Liver (tissue), 9 donors: ENCODE data around the gene B4GALT6. TPM values are rescaled to one million over a fixed set of nuclear protein-coding genes. Genes with fewer than 3 reads are reported as not detected.

Source experiments
- DNase-seq: peaks from one replicate; pipeline ENCODE4 v3.0.0-alpha.2; 2017; ENCODE audit warnings: low spot score
- H3K27ac ChIP-seq, 2 donors: one replicate each; pipeline ENCODE4 v1.7.0; 2013; ENCODE audit warnings: inconsistent platforms in 2 of 2, low read length in 2 of 2, control low read depth in 1 of 2, low read depth in 1 of 2, mild to moderate bottlenecking in 1 of 2
- H3K27me3 ChIP-seq, 4 donors: one replicate each; pipeline versions ENCODE4 v1.6.1 to v1.7.0; 2013; ENCODE audit warnings: low read length in 3 of 4, inconsistent platforms in 1 of 4, mild to moderate bottlenecking in 1 of 4, moderate library complexity in 1 of 4; ENCODE audit not compliant: control insufficient read depth in 4 of 4, insufficient read depth in 4 of 4
- H3K36me3 ChIP-seq, 4 donors: one replicate each; pipeline versions ENCODE4 v1.6.1 to v1.7.0; 2013; ENCODE audit warnings: low read length in 3 of 4, mild to moderate bottlenecking in 3 of 4, low read depth in 1 of 4, moderate library complexity in 1 of 4; ENCODE audit not compliant: control insufficient read depth in 4 of 4, insufficient read depth in 3 of 4
- H3K4me1 ChIP-seq, 4 donors: one replicate each; pipeline versions ENCODE4 v1.6.1 to v1.7.0; 2013; ENCODE audit warnings: low read length in 3 of 4, mild to moderate bottlenecking in 3 of 4, moderate library complexity in 1 of 4; ENCODE audit not compliant: control insufficient read depth in 4 of 4, insufficient read depth in 4 of 4
- H3K4me3 ChIP-seq, 3 donors: one replicate each; pipeline versions ENCODE4 v1.6.1 to v1.7.0; 2013; ENCODE audit warnings: low read length in 3 of 3, control low read depth in 1 of 3, low read depth in 1 of 3, mild to moderate bottlenecking in 1 of 3
- H3K9ac ChIP-seq, 2 donors: one replicate each; pipeline ENCODE4 v1.7.0; 2013; ENCODE audit warnings: low read length in 2 of 2, mild to moderate bottlenecking in 2 of 2, moderate library complexity in 2 of 2, control low read depth in 1 of 2, low read depth in 1 of 2
- H3K9me3 ChIP-seq, 4 donors: one replicate each; pipeline versions ENCODE4 v1.6.1 to v1.7.0; 2013; ENCODE audit warnings: low read length in 3 of 4; ENCODE audit not compliant: control insufficient read depth in 4 of 4
- ATF3 ChIP-seq: IDR thresholded peaks from 2 replicates; pipeline ENCODE4 v1.6.1; 2016; ENCODE audit warnings: antibody characterized with exemption
- EGR1 ChIP-seq, 2 donors: IDR thresholded peaks; 2 replicates each; pipeline ENCODE4 v1.6.1; 2016 to 2018; ENCODE audit warnings: antibody characterized with exemption in 2 of 2, low read depth in 2 of 2
- FOXA1 ChIP-seq: IDR thresholded peaks from 2 replicates; pipeline ENCODE4 v1.6.1; 2016; ENCODE audit warnings: antibody characterized with exemption
- FOXA2 ChIP-seq: IDR thresholded peaks from 2 replicates; pipeline ENCODE4 v1.6.1; 2016; ENCODE audit warnings: antibody characterized with exemption
- GABPA ChIP-seq, 2 donors: IDR thresholded peaks in 1 of 2; conservative IDR thresholded peaks in 1 of 2; 2 replicates each; pipeline ENCODE4 v1.6.1; 2016; ENCODE audit warnings: antibody characterized with exemption in 2 of 2, mild to moderate bottlenecking in 1 of 2, moderate library complexity in 1 of 2
- HNF4A ChIP-seq, 2 donors: conservative IDR thresholded peaks; 2 replicates each; pipeline ENCODE4 v1.6.1; 2016; ENCODE audit warnings: antibody characterized with exemption in 2 of 2, mild to moderate bottlenecking in 2 of 2
- JUND ChIP-seq, 2 donors: IDR thresholded peaks; 2 replicates each; pipeline ENCODE4 v1.6.1; 2016; ENCODE audit warnings: antibody characterized with exemption in 2 of 2
- MAX ChIP-seq: IDR thresholded peaks from 2 replicates; pipeline ENCODE4 v1.6.1; 2016; ENCODE audit warnings: antibody characterized with exemption
- RAD21 ChIP-seq, 2 donors: IDR thresholded peaks; 2 replicates each; pipeline ENCODE4 v1.6.1; 2016; ENCODE audit warnings: antibody characterized with exemption in 2 of 2, mild to moderate bottlenecking in 2 of 2
- RXRA ChIP-seq, 2 donors: IDR thresholded peaks; 2 replicates each; pipeline ENCODE4 v1.6.1; 2017 to 2018; ENCODE audit warnings: antibody characterized with exemption in 2 of 2, mild to moderate bottlenecking in 1 of 2
- SP1 ChIP-seq: IDR thresholded peaks from 2 replicates; pipeline ENCODE4 v1.6.1; 2018; ENCODE audit warnings: antibody characterized with exemption, mild to moderate bottlenecking
- TAF1 ChIP-seq: conservative IDR thresholded peaks from 2 replicates; pipeline ENCODE4 v1.6.1; 2016; ENCODE audit warnings: antibody characterized with exemption, mild to moderate bottlenecking
- YY1 ChIP-seq: IDR thresholded peaks from 2 replicates; pipeline ENCODE4 v1.6.1; 2016; ENCODE audit warnings: antibody characterized with exemption, mild to moderate bottlenecking
- WGBS: extraction: QIAGEN DNeasy Blood & Tissue Kit; methylation state at CpG from one replicate; pipeline ENCODE4 v1.1.7; 2013; 5-methylcytosine and 5-hydroxymethylcytosine counted together
- polyA plus RNA-seq, 2 donors: library from polyadenylated mRNA; stranded (reverse) in 1 of 2; unstranded in 1 of 2; fragments of 200-250 nt in 1 of 2; fragments of >200 nt in 1 of 2; fragmentation: Nextera tagmentation in 1 of 2; extraction: Ambion mirVana in 1 of 2; gene quantifications; one replicate each; pipeline versions ENCODE4 v1.2.1 to v1.2.3, GENCODE V29; 2013 to 2015
- total RNA-seq, 2 donors: library from RNA; depleted of rRNA; stranded (reverse); fragments of >200 nt; gene quantifications; one replicate each; pipeline ENCODE4 v1.2.3, GENCODE V29; 2014
- donor health status: healthy.
- donor health status: healthy.
- donor health status: healthy.
- donor health status: healthy.
- donor health status: healthy.

B4GALT6 gene
- total and polyA plus RNA-seq, 4 donors = 0.48 to 4.2 (median 0.61) TPM

GRCh38 chr18:31718386-31718785 lies 34.0 kb upstream of the B4GALT6 start:
- no peaks in the 10 kb centered on the region for H3K27me3 ChIP-seq
- no peak overlapping the region for H3K9ac ChIP-seq
- no peak for DNase-seq
- H3K36me3 ChIP-seq = no peaks in the 10 kb centered on the region
- peaks cover 0 to 8% (median 0%) of the 10 kb centered on the region in 4 donors for H3K4me1 ChIP-seq
- TF ChIP-seq RAD21 (IDR thresholded peaks at IDR 0.05) (no peak), EGR1 (IDR thresholded peaks at IDR 0.05; ENCODE audit: low read depth in 2 of 2) (no peak), GABPA (IDR thresholded peaks at IDR 0.05 in 1 of 2, conservative IDR thresholded peaks at IDR 0.05 in 1 of 2) (no peak), MAX (no peak), RXRA (IDR thresholded peaks at IDR 0.05) (no peak), FOXA1 (no peak), YY1 (no peak), SP1 (no peak)
- peaks cover 0 to 1% (median 0%) of the 10 kb centered on the region in 4 donors for H3K9me3 ChIP-seq
- no peak overlapping the region for H3K4me3 ChIP-seq
- WGBS = 90% methylated on average over 3 of the region's 3 CpGs
- H3K27ac ChIP-seq = no peak overlapping the region

- no peaks in the 10 kb centered on the region for H3K27me3 ChIP-seq
- no peaks in the 10 kb centered on the region for H3K36me3 ChIP-seq
- H3K4me1 ChIP-seq = no peaks in the 10 kb centered on the region
- no peak for DNase-seq
- peaks cover 0 to 1% (median 0%) of the 10 kb centered on the region in 4 donors for H3K9me3 ChIP-seq
- TF ChIP-seq RXRA (IDR thresholded peaks at IDR 0.05) = no peak
- no peak for TF ChIP-seq HNF4A (conservative IDR thresholded peaks at IDR 0.05)
- TF ChIP-seq FOXA2 = no peak
- TF ChIP-seq MAX = no peak
- no peak for TF ChIP-seq JUND (IDR thresholded peaks at IDR 0.05)
- no peak for TF ChIP-seq EGR1 (IDR thresholded peaks at IDR 0.05; ENCODE audit: low read depth in 2 of 2)
- TF ChIP-seq ATF3 = no peak
- TF ChIP-seq FOXA1 = no peak
- TF ChIP-seq GABPA (IDR thresholded peaks at IDR 0.05 in 1 of 2, conservative IDR thresholded peaks at IDR 0.05 in 1 of 2) = no peak
- TF ChIP-seq TAF1 = no peak
- H3K9ac ChIP-seq = no peak overlapping the region
- 76% methylated on average over 3 of the region's 3 CpGs for WGBS
- H3K4me3 ChIP-seq = no peak overlapping the region
- H3K27ac ChIP-seq = no peak overlapping the region
Measured at GRCh38 chr18:31716362-31716761, 32.0 kb upstream of the B4GALT6 start.

- TF ChIP-seq ATF3 (peak; percentile 79), EGR1 (IDR thresholded peaks at IDR 0.05; ENCODE audit: low read depth in 2 of 2) (no peak)
- WGBS = 53% methylated on average over 3 of the region's 3 CpGs
- DNase-seq = no peak
- no peak overlapping the region for H3K9ac ChIP-seq
- H3K9me3 ChIP-seq = no peaks in the 10 kb centered on the region
- H3K36me3 ChIP-seq = no peaks in the 10 kb centered on the region
- H3K27ac ChIP-seq = no peak overlapping the region
- no peak overlapping the region for H3K4me3 ChIP-seq
- peaks cover 0 to 4% (median 0%) of the 10 kb centered on the region in 4 donors for H3K4me1 ChIP-seq
- no peaks in the 10 kb centered on the region for H3K27me3 ChIP-seq
Measured at GRCh38 chr18:31711365-31712172, 27.2 kb upstream of the B4GALT6 start.
